K562 (cell line): Measurements from ENCODE around the gene PMEPA1. TPM values are rescaled to one million over a fixed set of nuclear protein-coding genes. Genes with fewer than 3 reads are reported as not detected.

Experiments
- ATAC-seq: fragments of 200-7000 bp; cut with Tn5 transposase; 3 replicates; pipeline ENCODE4 v1.9.1; 2020; ENCODE audit warnings: moderate library complexity
- BruUV-seq: library from RNA; stranded (reverse); fragments of 400-500 nt; replicated peaks from 2 replicates; lab custom pipeline; 2021; lab: Mats Ljungman, UMichigan
- CTCF ChIA-PET: fragments of 300-600 bp; formaldehyde crosslinking; extraction: SDS; loops from one replicate; lab custom pipeline; 2021; ENCODE audit warnings: low intra/inter-chr PET ratio; lab: Yijun Ruan, JAX
- POLR2A ChIA-PET: fragments of 300-600, 350-650 bp; sonication (Branson Sonifier 250); formaldehyde crosslinking; extraction: SDS; loops from one replicate; lab custom pipeline; 2021; ENCODE audit warnings: antibody characterized with exemption, inconsistent platforms; lab: Yijun Ruan, JAX
- DNase-seq, 4 experiments: peaks; one replicate each; pipeline versions ENCODE4 v3.0.0 to v3.0.0-alpha.2; 2011 to 2018; ENCODE audit warnings: low spot score in 3 of 4, mixed read lengths in 3 of 4; ENCODE audit errors: extremely low read depth in 1 of 4
- FAIRE-seq: peaks from 2 replicates; lab custom pipeline; 2011; peaks lifted over from hg19 to GRCh38; lab: Jason Lieb, UNC
- H2AFZ ChIP-seq: 2 replicates; pipeline ENCODE4 v1.6.0; 2011; ENCODE audit warnings: low read depth, low read length, control low read depth, inconsistent platforms
- H3K27ac ChIP-seq: fragments of 200-600 bp; 3 replicates; pipeline ENCODE4 v1.8.0; 2011; ENCODE audit warnings: low read depth, mild to moderate bottlenecking, control low read depth, inconsistent platforms, low read length, moderate library complexity, mixed read lengths; ENCODE audit errors: extremely low read depth
- H3K27me3 ChIP-seq, 2 experiments: fragments of 300-600 bp in 1 of 2; 2 replicates in 1 of 2; 3 replicates in 1 of 2; pipeline versions ENCODE4 v1.6.0 to v1.8.0; 2011; ENCODE audit warnings: inconsistent platforms in 2 of 2, low read length in 2 of 2, mild to moderate bottlenecking in 1 of 2, mixed read lengths in 1 of 2, moderate library complexity in 1 of 2; ENCODE audit not compliant: control insufficient read depth in 2 of 2, insufficient read depth in 2 of 2
- H3K36me3 ChIP-seq: fragments of 300-600 bp; 3 replicates; pipeline ENCODE4 v1.8.0; 2011; ENCODE audit warnings: mild to moderate bottlenecking, low read length, inconsistent platforms; ENCODE audit not compliant: control insufficient read depth, insufficient read depth
- H3K4me1 ChIP-seq, 2 experiments: fragments of 200-600 bp in 1 of 2; replicated peaks in 1 of 2; 2 replicates in 1 of 2; 3 replicates in 1 of 2; pipeline versions ENCODE4 v1.5.1 to v1.8.0; 2011; ENCODE audit warnings: inconsistent platforms in 2 of 2, low read length in 2 of 2, mild to moderate bottlenecking in 1 of 2, mixed read lengths in 1 of 2, moderate library complexity in 1 of 2; ENCODE audit not compliant: control insufficient read depth in 2 of 2, insufficient read depth in 2 of 2
- H3K4me2 ChIP-seq: 2 replicates; pipeline ENCODE4 v1.6.1; 2011; ENCODE audit warnings: low read length, control low read depth, inconsistent platforms, mixed read lengths; ENCODE audit not compliant: insufficient read depth
- H3K4me3 ChIP-seq: fragments of 200-600 bp; sonication (generic), shearing (Covaris generic); 2 replicates; pipeline ENCODE4 v1.5.1; 2016; ENCODE audit warnings: control low read depth, inconsistent platforms
- H3K79me2 ChIP-seq: fragments of 200-600 bp; 3 replicates; pipeline ENCODE4 v1.8.0; 2011; ENCODE audit warnings: low read length, inconsistent platforms; ENCODE audit not compliant: control insufficient read depth, insufficient read depth
- H3K9ac ChIP-seq, 2 experiments: 2 replicates each; pipeline versions ENCODE4 v1.6.0 to v1.6.1; 2011; ENCODE audit warnings: low read depth in 2 of 2, low read length in 2 of 2, control low read depth in 1 of 2, inconsistent platforms in 1 of 2, mild to moderate bottlenecking in 1 of 2, mixed read lengths in 1 of 2; ENCODE audit not compliant: insufficient read depth in 1 of 2
- H3K9me1 ChIP-seq: one replicate; pipeline ENCODE4 v1.6.0; 2011; ENCODE audit warnings: inconsistent platforms, mild to moderate bottlenecking, low read length, moderate library complexity; ENCODE audit not compliant: control insufficient read depth, insufficient read depth
- H3K9me3 ChIP-seq: replicated peaks from 2 replicates; pipeline ENCODE4 v1.5.1; 2011; ENCODE audit warnings: low read depth, low read length, inconsistent platforms; ENCODE audit not compliant: control insufficient read depth, insufficient read depth
- H4K20me1 ChIP-seq: replicated peaks from 2 replicates; pipeline ENCODE4 v1.6.1; 2011; ENCODE audit warnings: low read length, inconsistent platforms, mixed read lengths; ENCODE audit not compliant: control insufficient read depth, insufficient read depth
- CBFA2T2 ChIP-seq: fragments of 450-650 bp; conservative IDR thresholded peaks from 2 replicates; pipeline ENCODE4 v1.6.1; 2017; ENCODE audit warnings: mild to moderate bottlenecking
- ESRRA ChIP-seq: fragments of 450-650 bp; IDR thresholded peaks from 2 replicates; pipeline ENCODE4 v1.6.1; 2014; ENCODE audit warnings: low read depth, mild to moderate bottlenecking, moderate library complexity, borderline replicate concordance
- SRSF1 ChIP-seq: fragments of 200-400 bp; formaldehyde crosslinking; IDR thresholded peaks from 2 replicates; pipeline ENCODE4 v1.6.1; 2017; ENCODE audit warnings: mild to moderate bottlenecking, low read depth, low read length, moderate library complexity
- ZFP1 ChIP-seq: fragments of 450-650 bp; formaldehyde crosslinking; IDR thresholded peaks from 2 replicates; pipeline ENCODE4 v1.4.0; 2020; ENCODE audit warnings: mild to moderate bottlenecking, mixed read lengths
- ZNF184 ChIP-seq: sonication (generic); formaldehyde crosslinking; IDR thresholded peaks from 2 replicates; pipeline ENCODE4 v1.5.0; 2020; ENCODE audit warnings: missing genetic modification reagents
- WGBS: fragments of 100-300 bp; shearing (Covaris generic); methylation state at CpG from one replicate; pipeline ENCODE4 v1.1.6; 2016; ENCODE audit warnings: low coverage, mixed read lengths; ENCODE audit not compliant: insufficient coverage; ENCODE audit errors: missing lambda C conversion rate; 5-methylcytosine and 5-hydroxymethylcytosine counted together
- in situ Hi-C: fragments of 300-500 bp; cut with MboI; formaldehyde crosslinking; loops from 4 replicates; pipeline ENCODE4 v1.15.0; 2018; ENCODE audit warnings: inconsistent platforms, mixed read lengths
- intact Hi-C: fragments of 100-400 bp; cut with micrococcal nuclease; formaldehyde crosslinking; loops from 2 replicates; pipeline ENCODE4 v1.14.2; 2022
- polyA plus RNA-seq, 8 experiments: library from polyadenylated mRNA; depleted of rRNA in 4 of 8; stranded (reverse) in 5 of 8; unstranded in 3 of 8; fragments of >200 nt; fragmentation: Nextera tagmentation in 2 of 8; fragmentation: Illumina TruSeq in 1 of 8; extraction: Ambion mirVana in 2 of 8; extraction: Trizol in 1 of 8; gene quantifications; 2 replicates each; pipeline versions ENCODE4 v1.2.1 to v1.2.3, GENCODE V29; 2011 to 2014; ENCODE audit warnings: inconsistent platforms in 1 of 8, missing spikeins in 1 of 8
- total RNA-seq, 7 experiments: library from RNA; depleted of rRNA in 6 of 7; stranded (reverse); fragments of >200 nt in 6 of 7; fragmentation: Illumina TruSeq in 2 of 7; extraction: Trizol in 2 of 7; gene quantifications; 2 replicates each; pipeline versions ENCODE4 v1.2.1 to v1.2.3, GENCODE V29; 2011 to 2021; ENCODE audit warnings: low replicate concordance in 1 of 7
- TF ChIP-seq, protein P1 (sequence below), 2 experiments: fragments of 450-650 bp in 1 of 2; IDR thresholded peaks; 2 replicates each; pipeline ENCODE4 v1.6.1; 2011 to 2017; ENCODE audit warnings: low read depth in 2 of 2, antibody characterized with exemption in 1 of 2, borderline replicate concordance in 1 of 2, low read length in 1 of 2, mild to moderate bottlenecking in 1 of 2, mixed read lengths in 1 of 2; ENCODE audit not compliant: control insufficient read depth in 1 of 2
- TF ChIP-seq, protein P2 (sequence below): fragments of 250-450 bp; sonication (Bioruptor Pico); IDR thresholded peaks from 2 replicates; pipeline ENCODE4 v1.8.0; 2021; ENCODE audit warnings: moderate library complexity, mild to moderate bottlenecking, inconsistent platforms
- TF ChIP-seq, protein P3 (sequence below), 2 experiments: fragments of 450-650 bp in 1 of 2; sonication (generic) in 1 of 2; formaldehyde crosslinking in 1 of 2; IDR thresholded peaks; 2 replicates each; pipeline versions ENCODE4 v1.7.1 to v1.9.0; 2016 to 2022; ENCODE audit warnings: inconsistent platforms in 1 of 2, mild to moderate bottlenecking in 1 of 2, missing genetic modification reagents in 1 of 2

PMEPA1 gene
- total and polyA plus RNA-seq, 9 of the 15 experiments (the other 6 are each of a cell fraction or from before 2014, with no cell fraction given), result 0.16 TPM; not detected in 8

DNA sequence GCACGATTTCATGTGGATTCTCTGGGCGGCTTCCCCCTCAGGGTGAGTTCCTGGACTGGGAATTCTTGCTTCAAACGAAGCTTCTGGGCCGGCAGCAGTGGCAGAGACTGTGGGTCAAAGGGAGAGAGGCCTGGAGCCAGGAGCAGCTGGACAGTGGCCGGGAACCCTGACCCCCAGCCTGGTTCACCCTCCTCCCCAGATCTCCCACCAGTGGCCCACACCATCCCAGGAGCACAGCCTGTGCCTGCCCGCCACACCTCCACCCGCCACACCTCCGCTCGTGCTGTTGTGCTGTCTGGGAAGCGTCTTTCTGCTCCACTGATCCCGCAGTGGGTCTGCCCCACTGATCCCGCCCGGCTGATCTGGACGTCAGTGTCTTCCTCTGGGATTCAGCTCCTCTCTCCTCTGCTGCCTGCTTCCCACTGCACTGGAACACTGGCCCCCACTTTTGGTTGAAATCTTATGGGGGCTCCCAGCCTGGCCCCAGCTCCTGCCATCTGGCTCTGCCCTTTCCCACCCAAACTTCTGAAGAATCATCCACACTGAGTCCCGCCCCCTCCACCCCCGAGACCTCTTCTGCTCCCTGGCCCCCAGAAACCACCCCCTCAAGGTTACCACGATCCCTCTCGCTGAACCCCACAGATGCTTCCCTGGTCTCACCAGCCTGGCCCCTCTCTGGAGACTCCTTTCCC, 99.4 kb downstream of the PMEPA1 start:
- no peak overlapping the region for H3K4me2 ChIP-seq
- FAIRE-seq (no peak), ATAC-seq (no peak), DNase-seq (no peak)
- BruUV-seq, result no TSS peak
- no peak overlapping the region for H3K4me3 ChIP-seq
- no peaks in the 10 kb centered on the region for H3K79me2 ChIP-seq
- 3% methylated on average over 14 of the region's 18 CpGs for WGBS
- peaks cover 0 to 3% of the 10 kb centered on the region in 2 experiments; a peak in 2 of 5 replicates for H3K4me1 ChIP-seq
- ChIA-PET CTCF (no interaction called here), POLR2A (interaction anchor here (0.6 to 1.4 kb wide), 4 partner anchors 9 to 94 kb away, joined by 3 to 4 read pairs (median 3); no protein-coding TSS in a partner anchor)
- peaks cover 16 to 54% of the 10 kb centered on the region in 2 experiments; a peak in 4 of 5 replicates for H3K27me3 ChIP-seq
- intact Hi-C loops, result no loop called here
- no peak overlapping the region for H3K27ac ChIP-seq
- no peak overlapping the region for H2AFZ ChIP-seq
- peaks cover 4% of the 10 kb centered on the region; the same call in 1 of the 2 replicates for H4K20me1 ChIP-seq
- no peaks in the 10 kb centered on the region for H3K9me1 ChIP-seq
- no peaks in the 10 kb centered on the region for H3K9me3 ChIP-seq
- H3K9ac ChIP-seq, result no peak overlapping the region; a peak in 1 of 4 replicates
- no peaks in the 10 kb centered on the region for H3K36me3 ChIP-seq
- in situ Hi-C loops, result loop anchor here (25.0 kb wide), 1 partner anchor 602 kb away; no protein-coding TSS in a partner anchor
- TF ChIP-seq ZNF184 (CRISPR knock-in tag) (no peak), ESRRA (no peak), ZFP1 (CRISPR knock-in tag) (no peak), CBFA2T2 (no peak), SRSF1 (no peak)
- TF ChIP-seq, protein P1, sequence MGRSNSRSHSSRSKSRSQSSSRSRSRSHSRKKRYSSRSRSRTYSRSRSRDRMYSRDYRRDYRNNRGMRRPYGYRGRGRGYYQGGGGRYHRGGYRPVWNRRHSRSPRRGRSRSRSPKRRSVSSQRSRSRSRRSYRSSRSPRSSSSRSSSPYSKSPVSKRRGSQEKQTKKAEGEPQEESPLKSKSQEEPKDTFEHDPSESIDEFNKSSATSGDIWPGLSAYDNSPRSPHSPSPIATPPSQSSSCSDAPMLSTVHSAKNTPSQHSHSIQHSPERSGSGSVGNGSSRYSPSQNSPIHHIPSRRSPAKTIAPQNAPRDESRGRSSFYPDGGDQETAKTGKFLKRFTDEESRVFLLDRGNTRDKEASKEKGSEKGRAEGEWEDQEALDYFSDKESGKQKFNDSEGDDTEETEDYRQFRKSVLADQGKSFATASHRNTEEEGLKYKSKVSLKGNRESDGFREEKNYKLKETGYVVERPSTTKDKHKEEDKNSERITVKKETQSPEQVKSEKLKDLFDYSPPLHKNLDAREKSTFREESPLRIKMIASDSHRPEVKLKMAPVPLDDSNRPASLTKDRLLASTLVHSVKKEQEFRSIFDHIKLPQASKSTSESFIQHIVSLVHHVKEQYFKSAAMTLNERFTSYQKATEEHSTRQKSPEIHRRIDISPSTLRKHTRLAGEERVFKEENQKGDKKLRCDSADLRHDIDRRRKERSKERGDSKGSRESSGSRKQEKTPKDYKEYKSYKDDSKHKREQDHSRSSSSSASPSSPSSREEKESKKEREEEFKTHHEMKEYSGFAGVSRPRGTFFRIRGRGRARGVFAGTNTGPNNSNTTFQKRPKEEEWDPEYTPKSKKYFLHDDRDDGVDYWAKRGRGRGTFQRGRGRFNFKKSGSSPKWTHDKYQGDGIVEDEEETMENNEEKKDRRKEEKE (IDR thresholded peaks at IDR 0.05; ENCODE audit: borderline replicate concordance in 1 of 2, control insufficient read depth in 1 of 2, low read depth in 2 of 2, low read length in 1 of 2), result no peak
- TF ChIP-seq, protein P2, sequence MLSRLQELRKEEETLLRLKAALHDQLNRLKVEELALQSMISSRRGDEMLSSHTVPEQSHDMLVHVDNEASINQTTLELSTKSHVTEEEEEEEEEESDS (CRISPR knock-in tag), result no peak
- TF ChIP-seq, protein P3, sequence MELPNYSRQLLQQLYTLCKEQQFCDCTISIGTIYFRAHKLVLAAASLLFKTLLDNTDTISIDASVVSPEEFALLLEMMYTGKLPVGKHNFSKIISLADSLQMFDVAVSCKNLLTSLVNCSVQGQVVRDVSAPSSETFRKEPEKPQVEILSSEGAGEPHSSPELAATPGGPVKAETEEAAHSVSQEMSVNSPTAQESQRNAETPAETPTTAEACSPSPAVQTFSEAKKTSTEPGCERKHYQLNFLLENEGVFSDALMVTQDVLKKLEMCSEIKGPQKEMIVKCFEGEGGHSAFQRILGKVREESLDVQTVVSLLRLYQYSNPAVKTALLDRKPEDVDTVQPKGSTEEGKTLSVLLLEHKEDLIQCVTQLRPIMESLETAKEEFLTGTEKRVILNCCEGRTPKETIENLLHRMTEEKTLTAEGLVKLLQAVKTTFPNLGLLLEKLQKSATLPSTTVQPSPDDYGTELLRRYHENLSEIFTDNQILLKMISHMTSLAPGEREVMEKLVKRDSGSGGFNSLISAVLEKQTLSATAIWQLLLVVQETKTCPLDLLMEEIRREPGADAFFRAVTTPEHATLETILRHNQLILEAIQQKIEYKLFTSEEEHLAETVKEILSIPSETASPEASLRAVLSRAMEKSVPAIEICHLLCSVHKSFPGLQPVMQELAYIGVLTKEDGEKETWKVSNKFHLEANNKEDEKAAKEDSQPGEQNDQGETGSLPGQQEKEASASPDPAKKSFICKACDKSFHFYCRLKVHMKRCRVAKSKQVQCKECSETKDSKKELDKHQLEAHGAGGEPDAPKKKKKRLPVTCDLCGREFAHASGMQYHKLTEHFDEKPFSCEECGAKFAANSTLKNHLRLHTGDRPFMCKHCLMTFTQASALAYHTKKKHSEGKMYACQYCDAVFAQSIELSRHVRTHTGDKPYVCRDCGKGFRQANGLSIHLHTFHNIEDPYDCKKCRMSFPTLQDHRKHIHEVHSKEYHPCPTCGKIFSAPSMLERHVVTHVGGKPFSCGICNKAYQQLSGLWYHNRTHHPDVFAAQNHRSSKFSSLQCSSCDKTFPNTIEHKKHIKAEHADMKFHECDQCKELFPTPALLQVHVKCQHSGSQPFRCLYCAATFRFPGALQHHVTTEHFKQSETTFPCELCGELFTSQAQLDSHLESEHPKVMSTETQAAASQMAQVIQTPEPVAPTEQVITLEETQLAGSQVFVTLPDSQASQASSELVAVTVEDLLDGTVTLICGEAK (IDR thresholded peaks at IDR 0.05), result no peak
- TF ChIP-seq, protein P3 (CRISPR knock-in tag; IDR thresholded peaks at IDR 0.05), result no peak
